Daoy (cell line): ENCODE results near the gene RHBDF2. TPM values are rescaled to one million over a fixed set of nuclear protein-coding genes. Genes with fewer than 3 reads are reported as not detected.

Experiments used
- DNase-seq: peaks from one replicate; pipeline ENCODE4 v3.0.0-alpha.2; 2015; ENCODE audit warnings: low read depth
- total RNA-seq: library from RNA; depleted of rRNA; stranded (reverse); fragments of >200 nt; shearing (Covaris generic); gene quantifications from 2 replicates; pipeline ENCODE4 v1.2.3, GENCODE V29; 2014; rRNA removed

The RHBDF2 gene
- total RNA-seq: 26.6 and 35.5 TPM in 2 replicates

GRCh38 chr17:76501018-76501826 is at the start of gene RHBDF2:
Gene RHBDF2 (minus strand): TSS chr17:76501423. CDS start chr17:76481524, 19,899 bp downstream.
- peak; percentile 85 for DNase-seq

- no peak for DNase-seq
Observed at GRCh38 chr17:76549539-76549938, 48.3 kb upstream of the RHBDF2 start.

GRCh38 chr17:76549215-76549518 is 47.9 kb upstream of the RHBDF2 start:
- DNase-seq: no peak

DNA sequence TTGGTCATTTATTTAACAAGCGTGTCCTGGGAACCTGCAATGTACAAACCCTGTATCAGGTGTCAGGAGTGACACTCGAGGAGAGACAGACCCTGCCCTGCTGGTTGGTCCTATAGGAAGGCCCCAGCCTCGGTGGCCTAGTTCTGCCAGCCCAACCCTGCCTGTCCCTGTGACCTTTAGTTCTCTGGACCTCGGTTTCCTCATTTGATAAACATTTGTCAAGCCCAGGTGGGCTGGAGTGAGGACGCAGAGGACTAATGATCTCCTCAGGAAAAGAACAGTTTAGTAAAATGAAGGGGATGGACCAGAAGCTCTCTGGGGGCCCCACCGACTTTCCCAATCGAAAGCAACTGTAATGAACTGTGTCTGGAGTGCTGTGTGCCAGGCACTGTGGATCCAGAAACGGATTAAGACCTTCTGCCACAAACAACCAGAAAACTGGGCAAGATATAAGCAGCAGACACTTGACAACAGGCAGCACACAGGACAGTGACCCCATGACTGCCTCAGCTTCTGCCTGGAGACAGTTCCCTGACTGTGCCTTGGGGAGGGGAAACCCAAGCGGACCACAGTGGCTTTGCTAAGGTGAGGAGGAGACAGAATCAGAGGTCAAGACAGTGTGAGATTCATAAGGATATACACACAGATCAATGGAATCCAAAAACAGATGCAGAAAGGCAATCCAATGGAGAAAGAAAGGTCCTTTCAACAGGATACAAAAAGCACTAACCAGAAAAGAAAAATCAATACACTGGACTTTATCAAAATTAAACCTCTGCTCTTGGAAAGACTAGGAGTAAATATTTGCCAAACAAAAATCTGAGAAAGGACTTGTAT is 47.4 kb upstream of the RHBDF2 start:
- no peak for DNase-seq

GRCh38 chr17:76547642-76548202 is 46.5 kb upstream of the RHBDF2 start:
- DNase-seq: no peak

GRCh38 chr17:76547183-76547641 is 46.0 kb upstream of the RHBDF2 start:
- DNase-seq: peak; percentile 87

- peak; percentile 88 for DNase-seq
Observed at GRCh38 chr17:76546556-76547182, 45.4 kb upstream of the RHBDF2 start.

- no peak for DNase-seq
Observed at GRCh38 chr17:76545918-76546555, 44.8 kb upstream of the RHBDF2 start.

DNA sequence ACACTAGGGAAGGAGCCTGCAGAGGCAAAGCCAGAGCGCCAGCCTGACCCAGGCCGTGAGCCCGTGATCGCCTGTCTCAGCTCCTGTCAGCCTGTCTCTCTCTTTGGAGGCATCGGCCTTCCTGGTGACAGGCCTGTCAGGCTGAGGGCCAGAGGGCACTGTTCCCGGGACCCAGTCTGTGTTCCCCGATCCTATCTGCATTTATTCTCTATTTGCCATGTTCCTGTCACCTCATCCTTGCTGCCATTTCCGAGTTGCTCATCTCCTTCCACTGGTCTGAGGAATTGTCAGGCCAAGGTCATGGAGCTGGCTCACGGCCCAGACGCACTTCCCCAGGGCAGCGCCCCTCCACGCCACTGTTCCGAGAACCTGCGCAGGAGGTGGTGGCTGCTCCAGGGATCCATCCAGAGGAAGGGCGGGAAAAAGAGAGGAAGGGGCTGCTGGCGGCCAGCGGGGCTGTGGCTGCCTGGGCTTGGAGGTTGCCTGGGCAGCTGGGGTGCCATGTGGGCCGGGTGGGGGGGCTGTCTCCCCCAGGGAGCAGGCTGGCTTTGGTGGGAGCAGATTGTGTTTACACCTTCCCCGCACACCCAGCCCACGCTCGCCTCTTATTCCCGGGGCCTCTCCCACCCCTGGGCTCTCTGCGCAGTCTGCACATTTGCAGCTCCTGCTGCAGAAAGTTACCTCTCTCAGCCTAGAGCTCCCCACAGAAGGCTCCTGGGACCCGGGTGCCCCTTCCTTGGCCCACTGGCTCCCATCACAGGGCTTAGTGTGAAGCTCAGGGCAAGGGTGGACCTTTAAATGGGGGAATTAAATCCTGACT is 43.5 kb upstream of the RHBDF2 start:
- no peak for DNase-seq

GRCh38 chr17:76543826-76544545 is 42.8 kb upstream of the RHBDF2 start:
- DNase-seq: no peak

- DNase-seq: no peak
Observed at GRCh38 chr17:76543482-76543825, 42.2 kb upstream of the RHBDF2 start.

- DNase-seq: no peak
Observed at GRCh38 chr17:76542984-76543383, 41.8 kb upstream of the RHBDF2 start.

GRCh38 chr17:76542566-76542971 is 41.3 kb upstream of the RHBDF2 start:
- DNase-seq: no peak

- no peak for DNase-seq
Observed at GRCh38 chr17:76541739-76542454, 40.7 kb upstream of the RHBDF2 start.

GRCh38 chr17:76540381-76541300 is 39.4 kb upstream of the RHBDF2 start:
- peak; percentile 96 for DNase-seq

- no peak for DNase-seq
Observed at GRCh38 chr17:76539631-76540271, 38.5 kb upstream of the RHBDF2 start, which contains the start of gene PRCD. Gene PRCD (plus strand): TSS chr17:76540044. CDS start chr17:76540142, 98 bp downstream.

DNA sequence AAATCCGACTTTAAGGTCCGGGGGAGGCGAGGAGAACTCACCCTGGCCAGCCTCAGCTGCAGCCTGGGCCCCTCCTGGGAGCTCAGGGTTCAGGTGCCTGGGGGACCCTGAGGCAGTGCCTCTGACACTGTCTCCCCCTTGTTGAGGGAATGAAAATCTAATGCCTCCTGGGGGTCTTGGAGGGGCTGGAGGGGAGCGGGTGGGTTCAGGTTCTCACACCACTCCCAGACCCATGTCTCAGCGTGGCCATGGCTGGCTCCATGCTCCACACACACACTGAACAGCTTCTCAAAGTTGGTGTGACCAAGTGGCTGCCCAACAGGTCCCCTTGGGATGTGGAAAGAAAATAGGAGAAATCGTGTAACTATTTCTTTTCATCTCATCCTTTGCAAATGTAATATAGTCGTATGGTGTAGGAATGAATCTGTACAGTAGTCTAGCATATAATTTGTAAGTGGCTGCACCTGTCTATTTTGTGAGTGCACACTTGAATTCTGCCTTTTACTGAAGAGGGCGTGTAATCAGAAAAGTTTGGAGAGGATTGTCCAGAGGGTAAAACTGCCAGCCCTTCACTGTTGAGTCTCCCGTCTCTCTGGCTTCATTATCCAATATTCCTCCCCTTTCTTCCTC is 37.8 kb upstream of the RHBDF2 start:
- DNase-seq: no peak
